ENCODE measurements around the gene HVCN1.

HVCN1 gene

GRCh38 chr12:110668480-110669192 is 20.3 kb downstream of the HVCN1 start (continued):
- TF ChIP-seq PATZ1 (CRISPR knock-in tag; IDR thresholded peaks at IDR 0.05; ENCODE audit: borderline replicate concordance): no peak
- TF ChIP-seq, protein P1, sequence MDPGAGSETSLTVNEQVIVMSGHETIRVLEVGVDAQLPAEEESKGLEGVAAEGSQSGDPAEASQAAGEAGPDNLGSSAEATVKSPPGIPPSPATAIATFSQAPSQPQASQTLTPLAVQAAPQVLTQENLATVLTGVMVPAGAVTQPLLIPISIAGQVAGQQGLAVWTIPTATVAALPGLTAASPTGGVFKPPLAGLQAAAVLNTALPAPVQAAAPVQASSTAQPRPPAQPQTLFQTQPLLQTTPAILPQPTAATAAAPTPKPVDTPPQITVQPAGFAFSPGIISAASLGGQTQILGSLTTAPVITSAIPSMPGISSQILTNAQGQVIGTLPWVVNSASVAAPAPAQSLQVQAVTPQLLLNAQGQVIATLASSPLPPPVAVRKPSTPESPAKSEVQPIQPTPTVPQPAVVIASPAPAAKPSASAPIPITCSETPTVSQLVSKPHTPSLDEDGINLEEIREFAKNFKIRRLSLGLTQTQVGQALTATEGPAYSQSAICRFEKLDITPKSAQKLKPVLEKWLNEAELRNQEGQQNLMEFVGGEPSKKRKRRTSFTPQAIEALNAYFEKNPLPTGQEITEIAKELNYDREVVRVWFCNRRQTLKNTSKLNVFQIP (CRISPR knock-in tag; IDR thresholded peaks at IDR 0.05; ENCODE audit: borderline replicate concordance, low read depth): no peak

DNA sequence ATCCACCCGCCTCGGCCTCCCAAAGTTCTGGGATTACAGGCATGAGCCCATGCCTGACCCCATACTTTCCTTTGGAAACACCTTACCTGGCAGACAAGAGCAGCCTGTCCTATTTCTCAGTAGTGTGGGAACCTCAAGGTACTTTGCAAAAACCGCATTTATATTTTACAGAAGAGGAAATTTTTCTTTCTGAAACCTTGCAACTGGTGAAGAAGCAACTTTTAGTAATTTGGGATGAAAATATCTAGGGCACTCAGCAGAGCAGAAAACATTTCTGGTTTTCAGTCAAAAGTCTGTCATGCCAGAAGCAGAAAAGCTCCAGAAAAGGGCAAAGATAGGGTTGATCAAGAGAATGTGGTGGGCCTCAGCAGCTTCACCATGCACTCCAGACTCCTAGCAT is 21.2 kb downstream of the HVCN1 start:
- ATAC-seq: no peak
- TF ChIP-seq OSR1 (CRISPR knock-in tag; IDR thresholded peaks at IDR 0.05): no peak
- no peak for TF ChIP-seq PATZ1 (CRISPR knock-in tag; IDR thresholded peaks at IDR 0.05; ENCODE audit: borderline replicate concordance)

DNA sequence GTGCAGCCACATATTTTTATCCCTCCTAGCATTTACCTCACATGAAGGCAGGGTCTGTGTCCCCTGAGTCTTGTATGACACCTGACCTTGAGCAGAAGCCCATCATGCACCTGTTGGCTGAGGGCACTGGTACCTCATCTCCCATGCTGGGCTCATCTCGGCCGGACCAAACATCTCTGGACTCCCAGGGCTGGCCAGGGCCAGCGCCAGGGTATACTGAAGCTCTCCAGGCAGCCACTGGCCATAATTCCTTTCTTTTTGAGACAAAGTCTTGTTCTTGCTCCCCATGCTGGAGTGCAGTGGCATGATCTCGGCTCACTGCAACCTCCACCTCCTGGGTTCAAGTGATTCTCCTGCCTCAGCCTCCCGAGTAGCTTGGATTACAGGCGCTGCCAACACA is 22.0 kb downstream of the HVCN1 start:
- TF ChIP-seq ZNF8 (CRISPR knock-in tag; IDR thresholded peaks at IDR 0.05): no peak
- no peak for TF ChIP-seq BACH2 (CRISPR knock-in tag; IDR thresholded peaks at IDR 0.05; ENCODE audit: borderline replicate concordance)
- ATAC-seq: no peak

- TF ChIP-seq CSDC2 (CRISPR knock-in tag; IDR thresholded peaks at IDR 0.05) (no peak), ZNF70 (CRISPR knock-in tag; IDR thresholded peaks at IDR 0.05) (no peak), PATZ1 (CRISPR knock-in tag; IDR thresholded peaks at IDR 0.05; ENCODE audit: borderline replicate concordance) (no peak), GLIS3 (CRISPR knock-in tag; IDR thresholded peaks at IDR 0.05) (no peak), ZNF8 (CRISPR knock-in tag; IDR thresholded peaks at IDR 0.05) (no peak), TCF4 (CRISPR knock-in tag; IDR thresholded peaks at IDR 0.05; ENCODE audit: borderline replicate concordance) (no peak), ZC3H10 (CRISPR knock-in tag; IDR thresholded peaks at IDR 0.05) (no peak)
- TF ChIP-seq, protein P2, sequence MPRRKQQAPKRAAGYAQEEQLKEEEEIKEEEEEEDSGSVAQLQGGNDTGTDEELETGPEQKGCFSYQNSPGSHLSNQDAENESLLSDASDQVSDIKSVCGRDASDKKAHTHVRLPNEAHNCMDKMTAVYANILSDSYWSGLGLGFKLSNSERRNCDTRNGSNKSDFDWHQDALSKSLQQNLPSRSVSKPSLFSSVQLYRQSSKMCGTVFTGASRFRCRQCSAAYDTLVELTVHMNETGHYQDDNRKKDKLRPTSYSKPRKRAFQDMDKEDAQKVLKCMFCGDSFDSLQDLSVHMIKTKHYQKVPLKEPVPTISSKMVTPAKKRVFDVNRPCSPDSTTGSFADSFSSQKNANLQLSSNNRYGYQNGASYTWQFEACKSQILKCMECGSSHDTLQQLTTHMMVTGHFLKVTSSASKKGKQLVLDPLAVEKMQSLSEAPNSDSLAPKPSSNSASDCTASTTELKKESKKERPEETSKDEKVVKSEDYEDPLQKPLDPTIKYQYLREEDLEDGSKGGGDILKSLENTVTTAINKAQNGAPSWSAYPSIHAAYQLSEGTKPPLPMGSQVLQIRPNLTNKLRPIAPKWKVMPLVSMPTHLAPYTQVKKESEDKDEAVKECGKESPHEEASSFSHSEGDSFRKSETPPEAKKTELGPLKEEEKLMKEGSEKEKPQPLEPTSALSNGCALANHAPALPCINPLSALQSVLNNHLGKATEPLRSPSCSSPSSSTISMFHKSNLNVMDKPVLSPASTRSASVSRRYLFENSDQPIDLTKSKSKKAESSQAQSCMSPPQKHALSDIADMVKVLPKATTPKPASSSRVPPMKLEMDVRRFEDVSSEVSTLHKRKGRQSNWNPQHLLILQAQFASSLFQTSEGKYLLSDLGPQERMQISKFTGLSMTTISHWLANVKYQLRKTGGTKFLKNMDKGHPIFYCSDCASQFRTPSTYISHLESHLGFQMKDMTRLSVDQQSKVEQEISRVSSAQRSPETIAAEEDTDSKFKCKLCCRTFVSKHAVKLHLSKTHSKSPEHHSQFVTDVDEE (CRISPR knock-in tag; IDR thresholded peaks at IDR 0.05): no peak
- ATAC-seq: no peak
These were observed 27.5 kb downstream of the HVCN1 start for GRCh38 chr12:110661337-110661972.

DNA sequence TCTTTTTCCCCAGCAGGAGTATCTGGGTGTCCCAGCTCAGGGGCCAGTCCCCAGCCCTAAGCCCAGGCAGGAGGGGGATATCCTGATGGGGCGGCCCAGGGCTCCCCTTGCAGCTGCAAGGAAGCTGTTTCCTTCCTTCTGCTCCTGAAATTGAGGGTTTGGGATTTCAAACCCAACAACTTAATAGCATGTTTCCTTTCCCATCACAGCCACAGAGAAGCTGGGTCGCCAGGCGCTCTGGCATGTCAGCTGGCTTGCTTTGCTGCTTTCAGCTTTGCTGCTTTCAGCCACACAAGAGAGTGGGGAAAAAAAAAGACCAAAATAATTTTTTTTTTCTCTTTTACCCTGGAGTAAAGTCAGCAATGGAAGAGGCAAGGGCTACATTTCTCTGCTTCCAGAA is 30.0 kb downstream of the HVCN1 start:
- TF ChIP-seq SNAI2 (CRISPR knock-in tag; IDR thresholded peaks at IDR 0.05) (no peak), CSDC2 (CRISPR knock-in tag; IDR thresholded peaks at IDR 0.05) (no peak), ZNF70 (CRISPR knock-in tag; IDR thresholded peaks at IDR 0.05) (no peak), OSR1 (CRISPR knock-in tag; IDR thresholded peaks at IDR 0.05) (no peak), TCF4 (CRISPR knock-in tag; IDR thresholded peaks at IDR 0.05; ENCODE audit: borderline replicate concordance) (no peak), ZFP30 (CRISPR knock-in tag; IDR thresholded peaks at IDR 0.05) (no peak), ARNTL (CRISPR knock-in tag; IDR thresholded peaks at IDR 0.05; ENCODE audit: borderline replicate concordance, low read depth) (no peak)
- TF ChIP-seq, protein P1 (CRISPR knock-in tag; IDR thresholded peaks at IDR 0.05; ENCODE audit: borderline replicate concordance, low read depth): no peak
- no peak for ATAC-seq

Measured in SK-N-SH treated with all-trans-retinoic acid at 6 μM for 48 hours (cell line).